GM12878 (cell line): ENCODE measurements around the gene UBE2D1. TPM values are rescaled to one million over a fixed set of nuclear protein-coding genes. Genes with fewer than 3 reads are reported as not detected.

Source experiments
- ATAC-seq: fragments of 200-7000 bp; cut with Tn5 transposase; 3 replicates; pipeline ENCODE4 v1.9.1; 2020; ENCODE audit warnings: mild to moderate bottlenecking, moderate library complexity
- BruUV-seq: library from RNA; stranded (reverse); fragments of 400-500 nt; replicated peaks from 2 replicates; lab custom pipeline; 2021; lab: Mats Ljungman, UMichigan
- CTCF ChIA-PET: fragments of 300-600 bp; sonication (Branson Sonifier 250); formaldehyde crosslinking; extraction: SDS; loops from one replicate; lab custom pipeline; 2021; ENCODE audit warnings: inconsistent platforms; lab: Yijun Ruan, JAX
- POLR2A ChIA-PET: fragments of 350-600 bp; formaldehyde crosslinking; extraction: SDS; loops from one replicate; lab custom pipeline; 2021; ENCODE audit warnings: inconsistent platforms; lab: Charles Lee
- RAD21 ChIA-PET: fragments of 300-600 bp; sonication (Branson Sonifier 250); formaldehyde crosslinking; loops from one replicate; lab custom pipeline; 2023; ENCODE audit warnings: antibody characterized with exemption; ENCODE audit not compliant: unreplicated experiment; lab: Charles Lee
- SMC1A ChIA-PET: fragments of 300-600 bp; sonication (Branson Sonifier 250); formaldehyde crosslinking; loops from one replicate; lab custom pipeline; 2023; ENCODE audit not compliant: unreplicated experiment, uncharacterized antibody; lab: Charles Lee
- DNase-seq: peaks from one replicate; pipeline ENCODE4 v3.0.0-alpha.2; 2011; ENCODE audit warnings: low read depth, low spot score
- FAIRE-seq: peaks from 3 replicates; lab custom pipeline; 2011; peaks lifted over from hg19 to GRCh38; lab: Jason Lieb, UNC
- H2AFZ ChIP-seq: 2 replicates; pipeline ENCODE4 v1.6.0; 2011; ENCODE audit warnings: low read depth, low read length, control low read depth; ENCODE audit not compliant: control insufficient read depth
- H3K27ac ChIP-seq: 2 replicates; pipeline ENCODE4 v1.5.1; 2011; ENCODE audit warnings: control low read depth; ENCODE audit not compliant: control insufficient read depth, insufficient read depth
- H3K27me3 ChIP-seq, 2 experiments: replicated peaks in 1 of 2; 2 replicates each; pipeline versions ENCODE4 v1.6.0 to v1.6.1; 2011; ENCODE audit warnings: low read length in 1 of 2; ENCODE audit not compliant: control insufficient read depth in 2 of 2, insufficient read depth in 2 of 2
- H3K36me3 ChIP-seq, 2 experiments: 2 replicates each; pipeline ENCODE4 v1.5.1; 2011; ENCODE audit warnings: low read length in 1 of 2; ENCODE audit not compliant: control insufficient read depth in 2 of 2, insufficient read depth in 2 of 2
- H3K4me1 ChIP-seq: 2 replicates; pipeline ENCODE4 v1.6.1; 2011; ENCODE audit warnings: mild to moderate bottlenecking, low read length, moderate library complexity, mixed read lengths; ENCODE audit not compliant: control insufficient read depth, insufficient read depth
- H3K4me2 ChIP-seq: 2 replicates; pipeline ENCODE4 v1.6.0; 2011; ENCODE audit warnings: control low read depth; ENCODE audit not compliant: control insufficient read depth, insufficient read depth
- H3K4me3 ChIP-seq: fragments of 200-600 bp; sonication (generic); 2 replicates; pipeline ENCODE4 v1.5.1; 2016
- H3K79me2 ChIP-seq: 2 replicates; pipeline ENCODE4 v1.6.0; 2011; ENCODE audit warnings: low read length; ENCODE audit not compliant: control insufficient read depth, insufficient read depth
- H3K9ac ChIP-seq: 2 replicates; pipeline ENCODE4 v1.8.0; 2011; ENCODE audit warnings: low read length, control low read depth, mixed read lengths; ENCODE audit not compliant: control insufficient read depth, insufficient read depth
- H3K9me3 ChIP-seq: replicated peaks from 3 replicates; pipeline ENCODE4 v1.5.1; 2011; ENCODE audit warnings: mild to moderate bottlenecking, low read length; ENCODE audit not compliant: control insufficient read depth, insufficient read depth
- H4K20me1 ChIP-seq: 2 replicates; pipeline ENCODE4 v1.6.0; 2011; ENCODE audit not compliant: control insufficient read depth, insufficient read depth
- ASH2L ChIP-seq: fragments of 300-600, 200-600 bp; sonication (generic); IDR thresholded peaks from 2 replicates; pipeline ENCODE4 v1.6.1; 2017; ENCODE audit warnings: low read depth, mild to moderate bottlenecking, borderline replicate concordance
- CHD1 ChIP-seq: IDR thresholded peaks from 2 replicates; pipeline ENCODE4 v1.6.1; 2012; ENCODE audit warnings: low read depth, low read length, improper control_type of control experiment
- LARP7 ChIP-seq: fragments of 450-650 bp; IDR thresholded peaks from 2 replicates; pipeline ENCODE4 v1.6.1; 2017; ENCODE audit warnings: mild to moderate bottlenecking
- MAX ChIP-seq: IDR thresholded peaks from 2 replicates; pipeline ENCODE4 v1.6.1; 2012; ENCODE audit warnings: low read depth, low read length, improper control_type of control experiment
- NBN ChIP-seq: fragments of 450-650 bp; IDR thresholded peaks from 2 replicates; pipeline ENCODE4 v1.6.1; 2016
- NRF1 ChIP-seq: conservative IDR thresholded peaks from 2 replicates; pipeline ENCODE4 v1.6.1; 2011; ENCODE audit warnings: mild to moderate bottlenecking, low read depth, low read length, improper control_type of control experiment
- PAX8 ChIP-seq: fragments of 450-650 bp; IDR thresholded peaks from 2 replicates; pipeline ENCODE4 v1.6.1; 2017; ENCODE audit warnings: mild to moderate bottlenecking, moderate library complexity
- RCOR1 ChIP-seq: conservative IDR thresholded peaks from 2 replicates; pipeline ENCODE4 v1.6.1; 2012; ENCODE audit warnings: low read depth, low read length, improper control_type of control experiment
- REST ChIP-seq: IDR thresholded peaks from 2 replicates; pipeline ENCODE4 v1.6.1; 2012; ENCODE audit warnings: mild to moderate bottlenecking, low read depth, low read length
- SIN3A ChIP-seq: IDR thresholded peaks from 2 replicates; pipeline ENCODE4 v1.6.1; 2012; ENCODE audit warnings: low read depth, low read length, improper control_type of control experiment
- SMC3 ChIP-seq: IDR thresholded peaks from 2 replicates; pipeline ENCODE4 v1.6.1; 2011; ENCODE audit warnings: low read length, improper control_type of control experiment, borderline replicate concordance
- YY1 ChIP-seq: IDR thresholded peaks from 2 replicates; pipeline ENCODE4 v1.6.1; 2011; ENCODE audit warnings: low read depth, mild to moderate bottlenecking, low read length
- WGBS: methylation state at CpG from one replicate; pipeline ENCODE4 v1.1.6; 2016; ENCODE audit warnings: low lambda C conversion rate; ENCODE audit not compliant: insufficient replicate concordance, insufficient coverage; ENCODE audit errors: missing lambda C conversion rate; 5-methylcytosine and 5-hydroxymethylcytosine counted together
- in situ Hi-C: fragments of 300-500 bp; cut with MboI; formaldehyde crosslinking; loops from 9 replicates; pipeline ENCODE4 v1.14.3; 2018; ENCODE audit warnings: mixed read lengths
- intact Hi-C: fragments of 100-400 bp; cut with micrococcal nuclease; formaldehyde crosslinking; loops from one replicate; pipeline ENCODE4 v1.14.2; 2022; ENCODE audit not compliant: unreplicated experiment
- polyA plus RNA-seq, 11 experiments: library from polyadenylated mRNA; depleted of rRNA in 4 of 11; unstranded in 6 of 11; stranded (reverse) in 5 of 11; fragments of >200 nt; fragmentation: Nextera tagmentation in 4 of 11; fragmentation: Illumina TruSeq in 1 of 11; extraction: Ambion mirVana in 4 of 11; extraction: Trizol in 1 of 11; gene quantifications; 1 replicate in 1 of 11; 2 replicates in 10 of 11; pipeline versions ENCODE4 v1.2.1 to v1.2.3, GENCODE V29; 2011 to 2016; ENCODE audit warnings: inconsistent platforms in 2 of 11, missing spikeins in 2 of 11, low read depth in 1 of 11
- total RNA-seq, 4 experiments: library from RNA; depleted of rRNA in 3 of 4; stranded (reverse); fragments of >200 nt in 3 of 4; fragmentation: Illumina TruSeq in 1 of 4; extraction: Trizol in 1 of 4; gene quantifications; 2 replicates each; pipeline versions ENCODE4 v1.2.1 to v1.2.3, GENCODE V29; 2013 to 2021
- TF ChIP-seq, protein P1 (sequence below): fragments of 450-650 bp; IDR thresholded peaks from 2 replicates; pipeline ENCODE4 v1.6.1; 2014; ENCODE audit warnings: mild to moderate bottlenecking
- TF ChIP-seq, protein P2 (sequence below): IDR thresholded peaks from 2 replicates; pipeline ENCODE4 v1.6.1; 2011; ENCODE audit warnings: low read depth, low read length, improper control_type of control experiment, borderline replicate concordance

UBE2D1 gene
- total and polyA plus RNA-seq, 10 of the 15 experiments (the other 5 are each of a cell fraction or from before 2014, with no cell fraction given) = 6.1 to 32.0 (median 15.5) TPM

DNA sequence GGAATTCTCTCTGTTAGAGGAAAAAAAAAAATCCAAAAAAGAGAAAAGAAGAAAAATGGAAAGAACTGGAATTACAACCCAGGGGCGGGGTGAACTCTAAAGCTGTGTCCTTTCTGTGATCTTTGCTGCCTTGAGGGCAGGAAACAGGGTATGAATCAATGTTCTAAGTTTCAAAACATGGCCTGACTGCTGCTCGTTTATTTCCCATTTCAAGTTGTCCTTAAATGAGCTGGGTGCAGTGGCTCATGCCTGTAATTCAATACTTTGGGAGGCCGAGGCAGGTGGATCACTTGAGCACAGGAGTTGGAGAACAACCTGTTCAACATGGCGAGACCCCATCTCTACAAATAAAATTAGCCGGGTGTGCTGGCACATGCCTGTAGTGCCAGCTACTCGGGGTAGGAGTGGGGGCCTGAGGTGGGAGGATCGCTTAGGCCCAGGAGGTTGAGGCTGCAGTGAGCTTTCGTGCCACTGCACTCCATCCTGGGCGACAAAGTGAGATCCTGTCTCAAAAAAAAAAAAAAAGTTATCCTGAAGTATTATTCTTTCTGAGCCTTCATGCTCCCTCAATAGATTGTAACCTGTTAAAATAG is 25.7 kb downstream of the UBE2D1 start (continued):
- no peak for TF ChIP-seq NRF1
- no peak for TF ChIP-seq RCOR1
- TF ChIP-seq PAX8 = no peak
- no peak for TF ChIP-seq YY1
- TF ChIP-seq, all 136 proteins: peak for 0

DNA sequence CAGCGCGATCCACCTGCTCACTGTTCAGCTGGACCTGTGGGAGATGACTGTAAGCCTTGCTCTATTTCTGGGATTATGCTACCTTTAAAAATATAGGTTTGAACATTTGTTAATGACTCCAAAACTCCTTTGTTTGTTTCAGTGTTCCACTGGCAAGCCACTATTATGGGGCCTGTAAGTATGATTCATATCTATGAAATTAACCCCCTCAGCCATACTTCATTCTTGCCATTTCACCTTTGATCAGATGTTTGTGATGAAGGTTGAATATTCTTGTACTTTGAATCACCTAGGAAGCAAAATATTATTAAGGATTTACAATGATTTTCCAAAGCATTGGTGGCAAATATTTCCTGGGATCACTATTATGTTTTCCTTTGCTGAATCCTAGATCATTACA is 26.5 kb downstream of the UBE2D1 start:
- BruUV-seq = no TSS peak
- ATAC-seq = no peak

More for the DNA sequence above, 26.5 kb downstream of the UBE2D1 start:
- 100% methylated on average over 2 of the region's 2 CpGs for WGBS
- intact Hi-C loops = no loop called here
- no peak overlapping the region for H3K9ac ChIP-seq
- no peaks in the 10 kb centered on the region for H3K79me2 ChIP-seq
- POLR2A ChIA-PET = interaction anchor here (1.4 kb wide), 1 partner anchor 10 kb away, joined by 4 read pairs; no protein-coding TSS in a partner anchor
- FAIRE-seq = no peak
- CTCF ChIA-PET = interaction anchor here (1.0 kb wide), 1 partner anchor 11 kb away, joined by 3 read pairs; no protein-coding TSS in a partner anchor
- DNase-seq = no peak
- TF ChIP-seq MAX = no peak
- no peak for TF ChIP-seq SMC3
- TF ChIP-seq NBN = no peak
- TF ChIP-seq, protein P1, sequence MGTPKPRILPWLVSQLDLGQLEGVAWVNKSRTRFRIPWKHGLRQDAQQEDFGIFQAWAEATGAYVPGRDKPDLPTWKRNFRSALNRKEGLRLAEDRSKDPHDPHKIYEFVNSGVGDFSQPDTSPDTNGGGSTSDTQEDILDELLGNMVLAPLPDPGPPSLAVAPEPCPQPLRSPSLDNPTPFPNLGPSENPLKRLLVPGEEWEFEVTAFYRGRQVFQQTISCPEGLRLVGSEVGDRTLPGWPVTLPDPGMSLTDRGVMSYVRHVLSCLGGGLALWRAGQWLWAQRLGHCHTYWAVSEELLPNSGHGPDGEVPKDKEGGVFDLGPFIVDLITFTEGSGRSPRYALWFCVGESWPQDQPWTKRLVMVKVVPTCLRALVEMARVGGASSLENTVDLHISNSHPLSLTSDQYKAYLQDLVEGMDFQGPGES = no peak
- TF ChIP-seq, protein P2, sequence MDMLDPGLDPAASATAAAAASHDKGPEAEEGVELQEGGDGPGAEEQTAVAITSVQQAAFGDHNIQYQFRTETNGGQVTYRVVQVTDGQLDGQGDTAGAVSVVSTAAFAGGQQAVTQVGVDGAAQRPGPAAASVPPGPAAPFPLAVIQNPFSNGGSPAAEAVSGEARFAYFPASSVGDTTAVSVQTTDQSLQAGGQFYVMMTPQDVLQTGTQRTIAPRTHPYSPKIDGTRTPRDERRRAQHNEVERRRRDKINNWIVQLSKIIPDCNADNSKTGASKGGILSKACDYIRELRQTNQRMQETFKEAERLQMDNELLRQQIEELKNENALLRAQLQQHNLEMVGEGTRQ = no peak
- no peak for TF ChIP-seq ASH2L
- no peak for TF ChIP-seq SIN3A
- no peak for TF ChIP-seq PAX8
- TF ChIP-seq REST = no peak
- TF ChIP-seq LARP7 = no peak
- TF ChIP-seq CHD1 = no peak
- TF ChIP-seq, all 136 proteins: peak for 0
- H3K27ac ChIP-seq = no peak overlapping the region
- H3K9me3 ChIP-seq = no peaks in the 10 kb centered on the region
- H3K4me2 ChIP-seq = no peak overlapping the region
- ChIA-PET SMC1A (interaction anchor here (0.9 to 1.0 kb wide), 2 partner anchors 20 to 24 kb away, joined by 3 read pairs; partner anchors contain the start of gene TFAM), RAD21 (interaction anchor here (1.3 kb wide), 1 partner anchor 9 kb away, joined by 4 read pairs; no protein-coding TSS in a partner anchor)
- in situ Hi-C loops = no loop called here
- H4K20me1 ChIP-seq = no peaks in the 10 kb centered on the region
- H2AFZ ChIP-seq = no peak overlapping the region
- H3K4me3 ChIP-seq = no peak overlapping the region
- H3K4me1 ChIP-seq = no peaks in the 10 kb centered on the region
- H3K27me3 ChIP-seq = no peaks in the 10 kb centered on the region
- H3K36me3 ChIP-seq = peaks cover 0 to 4% of the 10 kb centered on the region in 2 experiments; a peak in 2 of 4 replicates
